Activated naive CD4-positive, alpha-beta T cell treated with anti-CD3 and anti-CD28 coated beads, Interleukin-2, amount 10 ng/mL, durations not matched to agents 7 days and 5 days (primary cell): ENCODE results near the gene RGMB.

Experiments
- CTCF ChIA-PET: fragments of 350-600 bp; sonication (Branson Sonifier 250); formaldehyde crosslinking; loops from one replicate; lab custom pipeline; 2021; ENCODE audit warnings: antibody characterized with exemption; lab: Charles Lee
- DNase-seq: peaks from one replicate; pipeline ENCODE4 v3.0.0-alpha.2; 2020
- H3K27ac Mint-ChIP-seq: one replicate; pipeline ENCODE4 v1.8.0; 2021; ENCODE audit warnings: mild to moderate bottlenecking, moderate library complexity, mixed read lengths
- H3K27me3 Mint-ChIP-seq: one replicate; pipeline ENCODE4 v1.8.0; 2021; ENCODE audit warnings: mild to moderate bottlenecking, mixed read lengths
- H3K36me3 Mint-ChIP-seq: one replicate; pipeline ENCODE4 v1.8.0; 2021; ENCODE audit warnings: mixed read lengths
- H3K4me1 Mint-ChIP-seq: one replicate; pipeline ENCODE4 v1.8.0; 2021; ENCODE audit warnings: mixed read lengths
- H3K4me3 Mint-ChIP-seq: one replicate; pipeline ENCODE4 v1.8.0; 2021; ENCODE audit warnings: mild to moderate bottlenecking, moderate library complexity, mixed read lengths
- H3K9me3 Mint-ChIP-seq: one replicate; pipeline ENCODE4 v1.8.0; 2021; ENCODE audit warnings: mixed read lengths

The RGMB gene

GRCh38 chr5:98798847-98799246, 25.4 kb downstream of the RGMB start:
- no peaks in the 10 kb centered on the region for H3K36me3 Mint-ChIP-seq
- no peaks in the 10 kb centered on the region for H3K4me1 Mint-ChIP-seq
- H3K27ac Mint-ChIP-seq, result peak overlapping the region; percentile 5
- H3K9me3 Mint-ChIP-seq, result no peaks in the 10 kb centered on the region
- no peak overlapping the region for H3K4me3 Mint-ChIP-seq
- CTCF ChIA-PET, result no interaction called here
- H3K27me3 Mint-ChIP-seq, result no peaks in the 10 kb centered on the region
- DNase-seq, result no peak

GRCh38 chr5:98804066-98804465, 30.6 kb downstream of the RGMB start:
- Mint-ChIP-seq H3K27me3 (no peaks in the 10 kb centered on the region), H3K4me1 (no peaks in the 10 kb centered on the region), H3K36me3 (no peaks in the 10 kb centered on the region), H3K27ac (no peak overlapping the region), H3K9me3 (peaks cover 14% of the 10 kb centered on the region), H3K4me3 (no peak overlapping the region)
- no peak for DNase-seq
- CTCF ChIA-PET, result interaction anchor here (1.7 kb wide), 1 partner anchor 35 kb away, joined by 4 read pairs; no protein-coding TSS in a partner anchor

GRCh38 chr5:98805070-98805469, 31.6 kb downstream of the RGMB start:
- CTCF ChIA-PET, result no interaction called here
- Mint-ChIP-seq H3K4me1 (no peaks in the 10 kb centered on the region), H3K9me3 (peaks cover 14% of the 10 kb centered on the region), H3K36me3 (no peaks in the 10 kb centered on the region), H3K4me3 (no peak overlapping the region), H3K27ac (no peak overlapping the region), H3K27me3 (no peaks in the 10 kb centered on the region)
- DNase-seq, result no peak

GRCh38 chr5:98807806-98808205, 34.3 kb downstream of the RGMB start:
- Mint-ChIP-seq H3K27ac (no peak overlapping the region), H3K4me3 (no peak overlapping the region), H3K36me3 (no peaks in the 10 kb centered on the region), H3K27me3 (no peaks in the 10 kb centered on the region), H3K4me1 (no peaks in the 10 kb centered on the region), H3K9me3 (peaks cover 14% of the 10 kb centered on the region)
- DNase-seq, result no peak
- CTCF ChIA-PET, result no interaction called here

- H3K36me3 Mint-ChIP-seq, result no peaks in the 10 kb centered on the region
- no peak for DNase-seq
- no peaks in the 10 kb centered on the region for H3K4me1 Mint-ChIP-seq
- CTCF ChIA-PET, result interaction anchor here (1.0 kb wide), 1 partner anchor 12 kb away, joined by 5 read pairs; no protein-coding TSS in a partner anchor
- no peak overlapping the region for H3K4me3 Mint-ChIP-seq
- H3K27me3 Mint-ChIP-seq, result no peaks in the 10 kb centered on the region
- peaks cover 14% of the 10 kb centered on the region for H3K9me3 Mint-ChIP-seq
- H3K27ac Mint-ChIP-seq, result no peak overlapping the region
Observed at GRCh38 chr5:98810206-98810605, 36.7 kb downstream of the RGMB start.

GRCh38 chr5:98813755-98814154, 40.3 kb downstream of the RGMB start:
- CTCF ChIA-PET, result interaction anchor here (1.5 kb wide), 1 partner anchor 26 kb away, joined by 4 read pairs; no protein-coding TSS in a partner anchor
- Mint-ChIP-seq H3K4me3 (no peak overlapping the region), H3K36me3 (no peaks in the 10 kb centered on the region), H3K27me3 (no peaks in the 10 kb centered on the region), H3K4me1 (no peaks in the 10 kb centered on the region), H3K9me3 (no peaks in the 10 kb centered on the region), H3K27ac (no peak overlapping the region)
- DNase-seq, result no peak

GRCh38 chr5:98816582-98817222, 43.2 kb downstream of the RGMB start:
- DNase-seq, result no peak
- Mint-ChIP-seq H3K27me3 (no peaks in the 10 kb centered on the region), H3K36me3 (peaks cover 1% of the 10 kb centered on the region), H3K9me3 (peaks cover 7% of the 10 kb centered on the region), H3K4me1 (no peaks in the 10 kb centered on the region), H3K4me3 (no peak overlapping the region), H3K27ac (no peak overlapping the region)
- CTCF ChIA-PET, result interaction anchor here (0.6 kb wide), 2 partner anchors 109 to 242 kb away, joined by 3 read pairs; no protein-coding TSS in a partner anchor

- H3K4me3 Mint-ChIP-seq, result no peak overlapping the region
- DNase-seq, result no peak
- CTCF ChIA-PET, result no interaction called here
- no peaks in the 10 kb centered on the region for H3K4me1 Mint-ChIP-seq
- H3K36me3 Mint-ChIP-seq, result peaks cover 1% of the 10 kb centered on the region
- peaks cover 4% of the 10 kb centered on the region for H3K27me3 Mint-ChIP-seq
- no peak overlapping the region for H3K27ac Mint-ChIP-seq
- peaks cover 6% of the 10 kb centered on the region for H3K9me3 Mint-ChIP-seq
Observed at GRCh38 chr5:98825582-98826375, 52.3 kb downstream of the RGMB start.

- peaks cover 4% of the 10 kb centered on the region for H3K27me3 Mint-ChIP-seq
- no peaks in the 10 kb centered on the region for H3K9me3 Mint-ChIP-seq
- no peak for DNase-seq
- no peak overlapping the region for H3K27ac Mint-ChIP-seq
- no peaks in the 10 kb centered on the region for H3K36me3 Mint-ChIP-seq
- H3K4me1 Mint-ChIP-seq, result no peaks in the 10 kb centered on the region
- CTCF ChIA-PET, result no interaction called here
- H3K4me3 Mint-ChIP-seq, result no peak overlapping the region
Observed at GRCh38 chr5:98827161-98827560, 53.7 kb downstream of the RGMB start.

- no peak for DNase-seq
- Mint-ChIP-seq H3K4me1 (no peaks in the 10 kb centered on the region), H3K27me3 (peaks cover 4% of the 10 kb centered on the region), H3K36me3 (no peaks in the 10 kb centered on the region), H3K4me3 (no peak overlapping the region), H3K9me3 (no peaks in the 10 kb centered on the region), H3K27ac (no peak overlapping the region)
- CTCF ChIA-PET, result interaction anchor here (0.7 kb wide), 1 partner anchor 25 kb away, joined by 3 read pairs; no protein-coding TSS in a partner anchor
Observed at GRCh38 chr5:98827588-98828284, 54.3 kb downstream of the RGMB start.

- H3K36me3 Mint-ChIP-seq, result no peaks in the 10 kb centered on the region
- peaks cover 3% of the 10 kb centered on the region for H3K4me1 Mint-ChIP-seq
- CTCF ChIA-PET, result no interaction called here
- no peak overlapping the region for H3K27ac Mint-ChIP-seq
- DNase-seq, result no peak
- H3K27me3 Mint-ChIP-seq, result no peaks in the 10 kb centered on the region
- no peak overlapping the region for H3K4me3 Mint-ChIP-seq
- no peaks in the 10 kb centered on the region for H3K9me3 Mint-ChIP-seq
Observed at GRCh38 chr5:98836175-98836574, 62.7 kb downstream of the RGMB start.

- DNase-seq, result peak; percentile 30
- H3K27me3 Mint-ChIP-seq, result no peaks in the 10 kb centered on the region
Observed at GRCh38 chr5:98839469-98840383, 66.3 kb downstream of the RGMB start.

GRCh38 chr5:98840946-98841345, 67.5 kb downstream of the RGMB start:
- no peak overlapping the region for H3K4me3 Mint-ChIP-seq
- CTCF ChIA-PET, result interaction anchor here (1.1 kb wide), 2 partner anchors 31 to 45 kb away, joined by 3 to 4 read pairs; no protein-coding TSS in a partner anchor

More at GRCh38 chr5:98839469-98840383, 66.3 kb downstream of the RGMB start:
- no peaks in the 10 kb centered on the region for H3K36me3 Mint-ChIP-seq
- CTCF ChIA-PET, result interaction anchor here (0.6 to 1.3 kb wide), 9 partner anchors 8 to 221 kb away, joined by 3 to 4 read pairs (median 3); no protein-coding TSS in a partner anchor
- H3K4me3 Mint-ChIP-seq, result peak overlapping the region; percentile 24
- no peak overlapping the region for H3K27ac Mint-ChIP-seq
- peaks cover 2% of the 10 kb centered on the region for H3K9me3 Mint-ChIP-seq
- peaks cover 3% of the 10 kb centered on the region for H3K4me1 Mint-ChIP-seq

More at GRCh38 chr5:98840946-98841345, 67.5 kb downstream of the RGMB start:
- peaks cover 2% of the 10 kb centered on the region for H3K9me3 Mint-ChIP-seq
- peaks cover 3% of the 10 kb centered on the region for H3K4me1 Mint-ChIP-seq
- H3K36me3 Mint-ChIP-seq, result peaks cover 2% of the 10 kb centered on the region
- H3K27ac Mint-ChIP-seq, result no peak overlapping the region
- no peak for DNase-seq
- H3K27me3 Mint-ChIP-seq, result no peaks in the 10 kb centered on the region
